ENCODE results near the gene SHC3.

The SHC3 gene

DNA sequence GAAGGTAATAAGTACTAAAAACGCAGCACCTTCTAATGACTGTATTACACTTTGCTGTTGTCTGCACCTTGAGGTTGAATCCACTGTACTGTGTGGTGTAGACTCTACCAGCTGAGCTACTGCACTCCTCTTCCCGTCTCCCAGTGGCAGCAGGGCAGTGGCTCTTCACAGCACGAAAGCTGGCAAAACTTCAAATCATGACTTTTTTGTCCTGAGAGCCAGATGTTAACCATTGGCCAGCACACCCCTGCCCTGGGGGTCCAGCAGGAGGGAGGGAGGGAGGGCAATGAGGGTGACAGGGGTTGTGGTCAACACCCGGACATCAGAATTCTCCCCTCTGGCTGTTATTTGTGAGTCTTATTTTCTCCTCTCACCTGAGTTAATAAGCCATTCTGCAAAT is 11.8 kb downstream of the SHC3 start:
- TF ChIP-seq, protein P1, sequence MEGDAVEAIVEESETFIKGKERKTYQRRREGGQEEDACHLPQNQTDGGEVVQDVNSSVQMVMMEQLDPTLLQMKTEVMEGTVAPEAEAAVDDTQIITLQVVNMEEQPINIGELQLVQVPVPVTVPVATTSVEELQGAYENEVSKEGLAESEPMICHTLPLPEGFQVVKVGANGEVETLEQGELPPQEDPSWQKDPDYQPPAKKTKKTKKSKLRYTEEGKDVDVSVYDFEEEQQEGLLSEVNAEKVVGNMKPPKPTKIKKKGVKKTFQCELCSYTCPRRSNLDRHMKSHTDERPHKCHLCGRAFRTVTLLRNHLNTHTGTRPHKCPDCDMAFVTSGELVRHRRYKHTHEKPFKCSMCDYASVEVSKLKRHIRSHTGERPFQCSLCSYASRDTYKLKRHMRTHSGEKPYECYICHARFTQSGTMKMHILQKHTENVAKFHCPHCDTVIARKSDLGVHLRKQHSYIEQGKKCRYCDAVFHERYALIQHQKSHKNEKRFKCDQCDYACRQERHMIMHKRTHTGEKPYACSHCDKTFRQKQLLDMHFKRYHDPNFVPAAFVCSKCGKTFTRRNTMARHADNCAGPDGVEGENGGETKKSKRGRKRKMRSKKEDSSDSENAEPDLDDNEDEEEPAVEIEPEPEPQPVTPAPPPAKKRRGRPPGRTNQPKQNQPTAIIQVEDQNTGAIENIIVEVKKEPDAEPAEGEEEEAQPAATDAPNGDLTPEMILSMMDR (conservative IDR thresholded peaks at IDR 0.05), result no peak
- H3K27ac ChIP-seq, result no peak overlapping the region

DNA sequence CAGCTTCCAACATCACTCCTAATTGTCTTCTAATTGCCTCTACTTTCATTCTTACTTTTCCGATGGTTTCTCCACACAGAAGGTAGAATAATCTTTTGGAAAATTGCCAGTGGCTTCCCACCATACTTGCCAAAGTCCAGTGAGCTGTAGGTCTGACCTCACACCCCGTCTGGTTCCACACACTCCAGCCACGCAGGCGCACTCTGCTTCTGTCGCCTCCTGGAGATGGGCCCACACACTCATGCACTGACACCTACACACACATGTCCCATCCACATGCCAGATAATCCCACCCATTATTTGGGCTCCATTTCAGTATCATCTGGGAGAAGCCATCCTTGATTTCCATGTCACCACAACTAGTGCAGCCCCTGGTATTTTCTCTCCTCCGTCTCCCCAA is 12.7 kb downstream of the SHC3 start:
- TF ChIP-seq, protein P1 (conservative IDR thresholded peaks at IDR 0.05), result no peak

DNA sequence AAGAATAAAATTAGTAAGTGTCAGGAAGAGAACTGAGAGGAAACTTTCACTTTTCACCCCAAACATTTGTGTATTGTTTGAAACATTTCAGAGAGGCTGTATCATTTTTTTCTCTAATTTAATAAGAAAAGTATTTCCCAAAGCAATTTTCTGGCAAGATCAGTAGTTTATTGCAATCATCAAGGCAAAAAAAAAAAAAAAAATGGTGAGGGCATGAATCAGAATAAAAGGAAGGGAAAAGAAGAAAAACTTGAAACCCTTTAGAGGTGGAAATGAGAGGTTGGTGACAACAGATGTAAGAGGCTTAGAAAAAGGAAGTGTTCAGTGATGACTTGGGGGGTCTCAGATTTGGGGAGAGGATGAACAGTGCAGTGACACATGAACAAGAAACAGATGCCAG is 13.3 kb downstream of the SHC3 start:
- no peak overlapping the region for H3K27ac ChIP-seq
- TF ChIP-seq, protein P1 (conservative IDR thresholded peaks at IDR 0.05), result no peak

More for the DNA sequence above, 12.7 kb downstream of the SHC3 start:
- H3K27ac ChIP-seq, result no peak overlapping the region

DNA sequence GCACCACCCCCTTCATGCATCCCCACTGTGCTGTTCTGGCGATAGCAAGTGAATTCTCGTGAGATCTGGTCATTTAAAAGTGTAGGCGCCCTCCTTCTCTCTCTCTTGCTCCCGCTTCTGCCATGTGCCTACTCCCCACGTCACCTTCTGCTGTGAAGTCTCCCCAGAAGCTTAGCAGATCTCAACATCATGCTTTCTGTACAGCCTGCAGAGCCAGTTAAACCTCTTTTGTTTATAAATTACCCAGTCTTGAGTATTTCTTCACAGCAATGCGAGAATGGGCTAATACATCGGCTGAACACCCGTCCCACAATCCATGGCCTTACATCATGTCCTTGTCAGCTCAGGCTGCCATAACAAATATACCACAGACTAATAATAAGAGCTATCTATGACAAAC is 17.4 kb downstream of the SHC3 start:
- no peak overlapping the region for H3K27ac ChIP-seq
- TF ChIP-seq, protein P1 (conservative IDR thresholded peaks at IDR 0.05), result no peak

DNA sequence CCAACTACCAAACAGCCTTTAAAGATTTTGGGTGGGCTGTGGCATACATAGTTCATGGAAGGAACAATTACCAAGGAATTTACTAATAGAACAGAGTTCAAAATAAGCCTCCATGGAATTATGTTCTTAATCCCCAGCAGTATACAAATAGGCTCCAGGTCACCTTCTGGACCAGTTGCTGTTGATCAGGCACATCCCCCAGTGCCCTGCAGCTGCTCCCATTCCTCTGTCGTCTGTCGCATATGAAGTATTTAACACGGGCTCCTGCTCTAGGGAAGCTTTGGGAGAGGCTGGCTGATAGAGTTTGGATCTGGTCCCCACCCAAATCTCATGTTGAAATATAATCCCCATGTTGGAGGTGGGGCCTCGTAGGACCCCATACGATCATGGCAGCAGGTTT is 17.8 kb downstream of the SHC3 start:
- TF ChIP-seq, protein P1 (conservative IDR thresholded peaks at IDR 0.05), result no peak

DNA sequence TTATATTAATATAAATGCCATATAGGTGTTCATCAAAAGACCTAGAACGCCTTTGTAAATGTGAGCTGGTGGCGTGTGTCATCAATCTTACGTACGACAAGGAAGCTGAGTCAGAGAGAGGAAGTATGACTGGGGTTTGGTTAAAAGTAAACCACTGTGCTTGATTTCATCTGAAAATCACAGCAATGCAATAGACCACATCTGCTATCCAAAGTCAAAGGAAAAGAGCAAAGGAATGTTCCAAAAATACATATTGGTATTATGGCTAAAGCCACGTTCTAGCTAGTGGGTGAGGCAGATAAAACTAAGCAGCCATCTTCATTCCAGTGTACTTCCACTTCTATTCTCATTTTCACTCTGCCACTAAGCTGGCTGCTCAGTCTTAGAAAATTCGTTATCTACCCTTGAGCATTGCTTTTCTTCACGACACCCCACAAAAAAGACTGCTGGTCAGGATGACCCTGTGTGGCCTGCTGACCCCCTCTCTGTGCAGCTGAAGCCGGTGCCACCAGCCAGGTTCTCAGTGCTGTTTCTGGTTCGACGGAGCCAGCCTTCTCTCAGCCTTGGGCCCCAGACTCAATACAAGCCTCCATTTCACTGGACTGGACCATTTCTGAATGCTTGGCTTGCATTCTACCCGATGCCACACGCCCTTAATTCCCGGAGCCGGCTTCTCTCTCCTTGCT is 23.8 kb downstream of the SHC3 start:
- no peak overlapping the region for H3K27ac ChIP-seq
- TF ChIP-seq, protein P1 (conservative IDR thresholded peaks at IDR 0.05), result no peak

More for the DNA sequence above, 17.8 kb downstream of the SHC3 start:
- no peak overlapping the region for H3K27ac ChIP-seq

DNA sequence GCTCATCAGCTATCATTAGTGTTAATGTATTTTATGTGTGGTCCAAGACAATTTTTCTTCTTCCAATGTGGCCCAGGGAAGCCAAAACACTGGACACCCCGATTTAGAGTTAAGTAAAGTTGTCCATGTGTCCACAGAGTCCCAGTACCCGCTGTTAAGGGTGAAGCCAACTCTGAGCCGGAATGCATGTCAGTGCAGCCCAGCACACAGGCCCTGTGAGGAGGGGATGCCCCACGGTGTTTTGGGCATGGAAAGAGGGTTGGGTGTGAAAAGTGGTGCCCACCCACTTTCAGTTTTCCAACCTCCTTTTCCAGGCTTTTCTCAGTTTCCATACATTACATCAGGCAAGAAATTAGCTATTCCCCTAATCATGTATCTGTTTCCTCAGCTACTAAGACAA is 24.4 kb downstream of the SHC3 start:
- no peak overlapping the region for H3K27ac ChIP-seq
- TF ChIP-seq, protein P1 (conservative IDR thresholded peaks at IDR 0.05), result no peak

All from VCaP (cell line).